ENCODE data around the gene ZNF764.
A peak's percentile ranks its signal among the peaks of the same experiment; 100 is the strongest.
"Not testable (repeated sequence)": the region's sequence is repeated elsewhere in the genome, so short reads cannot be mapped to it uniquely, and the experiment has no call there.

The ZNF764 gene

GRCh38 chr16:30557957-30558788, at the start of gene ZNF764:
Gene ZNF764 (minus strand): TSS chr16:30558374. CDS start chr16:30558182, 192 bp downstream.
- H3K4me3 ChIP-seq (ENCODE audit: low read length) = peak within 1 kb of the TSS; percentile 91
- peaks cover under 1% of the 10 kb centered on the region for H3K9me3 ChIP-seq (ENCODE audit: low read length)
- no peaks in the 10 kb centered on the region for H3K27me3 ChIP-seq (ENCODE audit: insufficient read depth, low read length)
- H3K4me1 ChIP-seq (ENCODE audit: insufficient read depth, low read length) = peaks cover 12% of the 10 kb centered on the region
- H2AFZ ChIP-seq (ENCODE audit: low read depth, low read length) = peak within 1 kb of the TSS; percentile 87
- peaks cover 28% of the 10 kb centered on the region for H3K36me3 ChIP-seq (ENCODE audit: insufficient read depth, low read length)

- Histone ChIP-seq H2AFZ (ENCODE audit: low read depth, low read length) (no peak overlapping the region), H3K27me3 (ENCODE audit: insufficient read depth, low read length) (no peaks in the 10 kb centered on the region), H3K4me1 (ENCODE audit: insufficient read depth, low read length) (peaks cover 9% of the 10 kb centered on the region), H3K36me3 (ENCODE audit: insufficient read depth, low read length) (peaks cover 53% of the 10 kb centered on the region), H3K9me3 (ENCODE audit: low read length) (no peaks in the 10 kb centered on the region), H3K4me3 (ENCODE audit: low read length) (no peak overlapping the region)
Measured at GRCh38 chr16:30606004-30606403, 47.8 kb upstream of the ZNF764 start.

- no peak overlapping the region for H2AFZ ChIP-seq (ENCODE audit: low read depth, low read length)
- H3K36me3 ChIP-seq (ENCODE audit: insufficient read depth, low read length) = peaks cover 53% of the 10 kb centered on the region
- H3K27me3 ChIP-seq (ENCODE audit: insufficient read depth, low read length) = no peaks in the 10 kb centered on the region
- H3K4me3 ChIP-seq (ENCODE audit: low read length) = no peak overlapping the region
- H3K9me3 ChIP-seq (ENCODE audit: low read length) = no peaks in the 10 kb centered on the region
- H3K4me1 ChIP-seq (ENCODE audit: insufficient read depth, low read length) = peaks cover 9% of the 10 kb centered on the region
Measured at GRCh38 chr16:30605158-30605557, 47.0 kb upstream of the ZNF764 start.

GRCh38 chr16:30604316-30604947, 46.3 kb upstream of the ZNF764 start:
- H3K4me1 ChIP-seq (ENCODE audit: insufficient read depth, low read length) = peaks cover 8% of the 10 kb centered on the region
- H3K4me3 ChIP-seq (ENCODE audit: low read length) = no peak overlapping the region

GRCh38 chr16:30603945-30604315, 45.8 kb upstream of the ZNF764 start:
- no peak overlapping the region for H2AFZ ChIP-seq (ENCODE audit: low read depth, low read length)
- H3K27me3 ChIP-seq (ENCODE audit: insufficient read depth, low read length) = no peaks in the 10 kb centered on the region
- H3K9me3 ChIP-seq (ENCODE audit: low read length) = no peaks in the 10 kb centered on the region
- H3K4me3 ChIP-seq (ENCODE audit: low read length) = no peak overlapping the region
- H3K4me1 ChIP-seq (ENCODE audit: insufficient read depth, low read length) = peaks cover 3% of the 10 kb centered on the region
- peaks cover 52% of the 10 kb centered on the region for H3K36me3 ChIP-seq (ENCODE audit: insufficient read depth, low read length)

More at GRCh38 chr16:30604316-30604947, 46.3 kb upstream of the ZNF764 start:
- H2AFZ ChIP-seq (ENCODE audit: low read depth, low read length) = no peak overlapping the region
- peaks cover 53% of the 10 kb centered on the region for H3K36me3 ChIP-seq (ENCODE audit: insufficient read depth, low read length)
- H3K9me3 ChIP-seq (ENCODE audit: low read length) = no peaks in the 10 kb centered on the region
- no peaks in the 10 kb centered on the region for H3K27me3 ChIP-seq (ENCODE audit: insufficient read depth, low read length)

- H3K9me3 ChIP-seq (ENCODE audit: low read length) = no peaks in the 10 kb centered on the region
- no peak overlapping the region for H2AFZ ChIP-seq (ENCODE audit: low read depth, low read length)
- no peak overlapping the region for H3K4me3 ChIP-seq (ENCODE audit: low read length)
- H3K36me3 ChIP-seq (ENCODE audit: insufficient read depth, low read length) = peaks cover 44% of the 10 kb centered on the region
- H3K27me3 ChIP-seq (ENCODE audit: insufficient read depth, low read length) = no peaks in the 10 kb centered on the region
- H3K4me1 ChIP-seq (ENCODE audit: insufficient read depth, low read length) = no peaks in the 10 kb centered on the region
Measured at GRCh38 chr16:30602616-30603277, 44.6 kb upstream of the ZNF764 start.

GRCh38 chr16:30601966-30602365, 43.8 kb upstream of the ZNF764 start:
- Histone ChIP-seq H3K9me3 (ENCODE audit: low read length) (no peaks in the 10 kb centered on the region), H2AFZ (ENCODE audit: low read depth, low read length) (no peak overlapping the region), H3K27me3 (ENCODE audit: insufficient read depth, low read length) (no peaks in the 10 kb centered on the region), H3K4me3 (ENCODE audit: low read length) (no peak overlapping the region), H3K36me3 (ENCODE audit: insufficient read depth, low read length) (peaks cover 37% of the 10 kb centered on the region), H3K4me1 (ENCODE audit: insufficient read depth, low read length) (no peaks in the 10 kb centered on the region)

- Histone ChIP-seq H3K36me3 (ENCODE audit: insufficient read depth, low read length) (peaks cover 30% of the 10 kb centered on the region), H3K27me3 (ENCODE audit: insufficient read depth, low read length) (no peaks in the 10 kb centered on the region), H3K4me1 (ENCODE audit: insufficient read depth, low read length) (no peaks in the 10 kb centered on the region), H3K9me3 (ENCODE audit: low read length) (no peaks in the 10 kb centered on the region), H3K4me3 (ENCODE audit: low read length) (no peak overlapping the region), H2AFZ (ENCODE audit: low read depth, low read length) (no peak overlapping the region)
Measured at GRCh38 chr16:30600929-30601328, 42.8 kb upstream of the ZNF764 start.

- H3K27me3 ChIP-seq (ENCODE audit: insufficient read depth, low read length) = no peaks in the 10 kb centered on the region
- no peak overlapping the region for H3K4me3 ChIP-seq (ENCODE audit: low read length)
- no peaks in the 10 kb centered on the region for H3K9me3 ChIP-seq (ENCODE audit: low read length)
- H3K36me3 ChIP-seq (ENCODE audit: insufficient read depth, low read length) = peaks cover 26% of the 10 kb centered on the region
- H3K4me1 ChIP-seq (ENCODE audit: insufficient read depth, low read length) = no peaks in the 10 kb centered on the region
- no peak overlapping the region for H2AFZ ChIP-seq (ENCODE audit: low read depth, low read length)
Measured at GRCh38 chr16:30600215-30600614, 42.0 kb upstream of the ZNF764 start.

GRCh38 chr16:30592871-30593270, 34.7 kb upstream of the ZNF764 start:
- Histone ChIP-seq H3K9me3 (ENCODE audit: low read length) (no peaks in the 10 kb centered on the region), H3K36me3 (ENCODE audit: insufficient read depth, low read length) (no peaks in the 10 kb centered on the region), H3K4me3 (ENCODE audit: low read length) (no peak overlapping the region), H3K4me1 (ENCODE audit: insufficient read depth, low read length) (no peaks in the 10 kb centered on the region), H2AFZ (ENCODE audit: low read depth, low read length) (no peak overlapping the region), H3K27me3 (ENCODE audit: insufficient read depth, low read length) (no peaks in the 10 kb centered on the region)

- not testable (repeated sequence) for H3K9me3 ChIP-seq (ENCODE audit: low read length); H3K4me1 ChIP-seq (ENCODE audit: insufficient read depth, low read length); H3K27me3 ChIP-seq (ENCODE audit: insufficient read depth, low read length); H3K36me3 ChIP-seq (ENCODE audit: insufficient read depth, low read length); H2AFZ ChIP-seq (ENCODE audit: low read depth, low read length); H3K4me3 ChIP-seq (ENCODE audit: low read length)
Measured at GRCh38 chr16:30590869-30591268, 32.7 kb upstream of the ZNF764 start.

GRCh38 chr16:30589582-30589981, 31.4 kb upstream of the ZNF764 start:
- H3K27me3 ChIP-seq (ENCODE audit: insufficient read depth, low read length); H3K4me3 ChIP-seq (ENCODE audit: low read length); H3K36me3 ChIP-seq (ENCODE audit: insufficient read depth, low read length); H3K9me3 ChIP-seq (ENCODE audit: low read length); H2AFZ ChIP-seq (ENCODE audit: low read depth, low read length); H3K4me1 ChIP-seq (ENCODE audit: insufficient read depth, low read length): not testable (repeated sequence)

GRCh38 chr16:30588651-30589050, 30.5 kb upstream of the ZNF764 start:
- Histone ChIP-seq H3K27me3 (ENCODE audit: insufficient read depth, low read length) (no peaks in the 10 kb centered on the region), H3K4me3 (ENCODE audit: low read length) (no peak overlapping the region), H2AFZ (ENCODE audit: low read depth, low read length) (no peak overlapping the region), H3K4me1 (ENCODE audit: insufficient read depth, low read length) (no peaks in the 10 kb centered on the region), H3K9me3 (ENCODE audit: low read length) (no peaks in the 10 kb centered on the region), H3K36me3 (ENCODE audit: insufficient read depth, low read length) (no peaks in the 10 kb centered on the region)

Measured in neuron (in vitro differentiated cells).